SU-DHL-6 (cell line): ENCODE data around the gene LMBR1L.

Experiments
- H2AFZ ChIP-seq: fragments of 200-600 bp; sonication (generic); 2 replicates; pipeline ENCODE4 v1.6.1; 2014; ENCODE audit warnings: low read depth, mild to moderate bottlenecking, moderate library complexity, mixed read lengths, antibody characterized with exemption, low read length; ENCODE audit not compliant: severe bottlenecking
- H3F3A ChIP-seq: fragments of 200-600 bp; shearing (Covaris generic); 2 replicates; pipeline ENCODE4 v1.6.0; 2016; ENCODE audit warnings: antibody characterized with exemption, mild to moderate bottlenecking; ENCODE audit not compliant: insufficient read depth
- H3K27ac ChIP-seq: fragments of 200-600 bp; sonication (generic); 2 replicates; pipeline ENCODE4 v1.5.1; 2016; ENCODE audit warnings: low read depth, mild to moderate bottlenecking, low read length, moderate library complexity, mixed read lengths
- H3K27me3 ChIP-seq: fragments of 200-600 bp; sonication (generic), shearing (Covaris generic); 2 replicates; pipeline ENCODE4 v1.6.0; 2014; ENCODE audit warnings: mild to moderate bottlenecking, low read length
- H3K36me3 ChIP-seq: fragments of 200-600 bp; sonication (generic); 2 replicates; pipeline ENCODE4 v1.6.1; 2014; ENCODE audit warnings: mild to moderate bottlenecking, low read length, mixed read lengths
- H3K4me2 ChIP-seq: fragments of 300-600, 200-600 bp; shearing (Covaris generic), sonication (generic); 2 replicates; pipeline ENCODE4 v1.6.0; 2014; ENCODE audit warnings: low read length, low read depth, mild to moderate bottlenecking; ENCODE audit not compliant: poor library complexity, severe bottlenecking
- H3K4me3 ChIP-seq: fragments of 200-600 bp; sonication (generic); 2 replicates; pipeline ENCODE4 v1.5.1; 2014; ENCODE audit warnings: antibody characterized with exemption, low read length, mild to moderate bottlenecking, mixed read lengths; ENCODE audit not compliant: insufficient read depth, poor library complexity, severe bottlenecking
- H3K79me2 ChIP-seq: fragments of 200-600 bp; sonication (generic); 2 replicates; pipeline ENCODE4 v1.6.1; 2014; ENCODE audit warnings: mild to moderate bottlenecking, low read length, moderate library complexity; ENCODE audit not compliant: insufficient read depth
- H3K9ac ChIP-seq: fragments of 200-600 bp; sonication (generic); 2 replicates; pipeline ENCODE4 v1.7.0; 2014; ENCODE audit warnings: mild to moderate bottlenecking, low read length
- H3K9me2 ChIP-seq: fragments of 200-600 bp; sonication (generic); replicated peaks from 2 replicates; pipeline ENCODE4 v1.6.1; 2014; ENCODE audit warnings: low read length; ENCODE audit not compliant: insufficient read depth
- H3K9me3 ChIP-seq: fragments of 200-600 bp; sonication (generic); 2 replicates; pipeline ENCODE4 v1.6.1; 2014; ENCODE audit warnings: low read length, mixed read lengths; ENCODE audit not compliant: insufficient read depth
- H4K20me1 ChIP-seq: fragments of 200-600 bp; sonication (generic); 2 replicates; pipeline ENCODE4 v1.6.1; 2014; ENCODE audit warnings: low read depth, mild to moderate bottlenecking, antibody characterized with exemption, low read length, moderate library complexity, mixed read lengths
- EZH2phosphoT487 ChIP-seq: fragments of 200-600 bp; sonication (generic), shearing (Covaris generic); conservative IDR thresholded peaks from 2 replicates; pipeline ENCODE4 v1.6.1; 2018; ENCODE audit warnings: mild to moderate bottlenecking, antibody characterized with exemption, low read length, moderate library complexity, mixed read lengths
- TF ChIP-seq, protein P1 (sequence below): fragments of 200-600 bp; sonication (generic); IDR thresholded peaks from one replicate; pipeline ENCODE4 v1.5.1; 2017; ENCODE audit warnings: antibody characterized with exemption, mild to moderate bottlenecking, low read length, moderate library complexity; ENCODE audit not compliant: insufficient read depth, poor library complexity, severe bottlenecking

Gene LMBR1L

DNA sequence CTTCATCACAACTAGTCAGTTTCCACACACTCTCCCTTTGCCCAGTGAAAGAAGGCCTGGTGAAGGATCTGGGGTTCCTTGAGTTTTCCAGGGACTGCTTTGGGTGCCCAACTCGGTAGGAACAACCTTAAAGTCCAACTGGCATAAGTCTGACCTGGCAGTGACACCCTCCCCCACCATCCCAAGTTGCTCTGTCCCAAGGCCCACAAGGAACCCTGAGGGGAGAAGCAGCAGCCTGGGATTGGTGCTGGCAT, 51.7 kb downstream of the LMBR1L start:
- TF ChIP-seq, protein P1, sequence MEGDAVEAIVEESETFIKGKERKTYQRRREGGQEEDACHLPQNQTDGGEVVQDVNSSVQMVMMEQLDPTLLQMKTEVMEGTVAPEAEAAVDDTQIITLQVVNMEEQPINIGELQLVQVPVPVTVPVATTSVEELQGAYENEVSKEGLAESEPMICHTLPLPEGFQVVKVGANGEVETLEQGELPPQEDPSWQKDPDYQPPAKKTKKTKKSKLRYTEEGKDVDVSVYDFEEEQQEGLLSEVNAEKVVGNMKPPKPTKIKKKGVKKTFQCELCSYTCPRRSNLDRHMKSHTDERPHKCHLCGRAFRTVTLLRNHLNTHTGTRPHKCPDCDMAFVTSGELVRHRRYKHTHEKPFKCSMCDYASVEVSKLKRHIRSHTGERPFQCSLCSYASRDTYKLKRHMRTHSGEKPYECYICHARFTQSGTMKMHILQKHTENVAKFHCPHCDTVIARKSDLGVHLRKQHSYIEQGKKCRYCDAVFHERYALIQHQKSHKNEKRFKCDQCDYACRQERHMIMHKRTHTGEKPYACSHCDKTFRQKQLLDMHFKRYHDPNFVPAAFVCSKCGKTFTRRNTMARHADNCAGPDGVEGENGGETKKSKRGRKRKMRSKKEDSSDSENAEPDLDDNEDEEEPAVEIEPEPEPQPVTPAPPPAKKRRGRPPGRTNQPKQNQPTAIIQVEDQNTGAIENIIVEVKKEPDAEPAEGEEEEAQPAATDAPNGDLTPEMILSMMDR = no peak
- TF ChIP-seq EZH2phosphoT487 = no peak
- Histone ChIP-seq H4K20me1 (peaks cover 15% of the 10 kb centered on the region; the same call in 1 of the 2 replicates), H3K36me3 (no peaks in the 10 kb centered on the region), H3K4me2 (peak overlapping the region; percentile 96), H3F3A (peaks cover 10% of the 10 kb centered on the region), H3K9ac (peak overlapping the region; percentile 96), H2AFZ (no peak overlapping the region), H3K27ac (peak overlapping the region; percentile 78; the same call in 1 of the 2 replicates), H3K9me3 (no peaks in the 10 kb centered on the region), H3K27me3 (no peaks in the 10 kb centered on the region), H3K9me2 (no peaks in the 10 kb centered on the region), H3K79me2 (peaks cover 66% of the 10 kb centered on the region), H3K4me3 (peak overlapping the region; percentile 98)

DNA sequence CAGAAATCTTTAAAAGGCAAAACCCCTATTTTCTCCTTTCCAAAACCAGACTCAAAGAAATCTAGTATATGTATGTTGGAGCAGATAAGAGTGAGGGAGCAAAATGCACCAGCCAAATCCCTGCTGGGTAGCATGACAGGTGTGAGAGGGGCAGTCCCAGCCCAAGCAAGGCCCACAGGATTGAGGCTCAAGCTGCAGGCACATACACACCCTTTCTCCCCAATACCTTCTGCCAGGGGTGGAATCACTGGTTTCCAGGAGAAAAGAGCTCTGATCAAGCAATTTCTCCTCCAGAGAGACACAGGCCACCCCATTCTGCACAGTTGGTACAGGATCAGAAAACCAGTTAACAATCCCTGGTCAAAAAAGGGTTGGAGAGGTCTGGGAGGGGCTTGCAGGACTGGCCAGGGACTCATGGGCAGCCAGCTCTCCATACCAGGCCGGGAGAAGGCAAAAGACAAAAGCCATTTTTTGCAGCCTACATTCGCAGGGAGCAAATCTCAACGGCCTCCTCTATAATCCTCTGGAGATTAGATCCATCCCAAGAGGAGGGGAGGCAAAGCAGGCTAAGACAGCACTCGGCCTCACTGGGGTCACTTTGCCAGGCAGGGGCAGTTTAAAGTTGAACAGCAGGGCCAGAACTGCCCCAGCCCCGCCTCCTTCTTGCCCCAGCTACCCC, 52.1 kb downstream of the LMBR1L start:
- peaks cover 66% of the 10 kb centered on the region for H3K79me2 ChIP-seq
- no peaks in the 10 kb centered on the region for H3K36me3 ChIP-seq
- no peaks in the 10 kb centered on the region for H3K27me3 ChIP-seq
- H3K4me2 ChIP-seq = peak overlapping the region; percentile 96
- TF ChIP-seq EZH2phosphoT487 = no peak
- TF ChIP-seq, protein P1 = no peak
- H3F3A ChIP-seq = peaks cover 10% of the 10 kb centered on the region
- H4K20me1 ChIP-seq = peaks cover 15% of the 10 kb centered on the region; the same call in 1 of the 2 replicates
- H2AFZ ChIP-seq = no peak overlapping the region
- no peaks in the 10 kb centered on the region for H3K9me3 ChIP-seq
- H3K27ac ChIP-seq = no peak overlapping the region
- peak overlapping the region; percentile 96 for H3K9ac ChIP-seq
- no peaks in the 10 kb centered on the region for H3K9me2 ChIP-seq
- H3K4me3 ChIP-seq = peak overlapping the region; percentile 98

DNA sequence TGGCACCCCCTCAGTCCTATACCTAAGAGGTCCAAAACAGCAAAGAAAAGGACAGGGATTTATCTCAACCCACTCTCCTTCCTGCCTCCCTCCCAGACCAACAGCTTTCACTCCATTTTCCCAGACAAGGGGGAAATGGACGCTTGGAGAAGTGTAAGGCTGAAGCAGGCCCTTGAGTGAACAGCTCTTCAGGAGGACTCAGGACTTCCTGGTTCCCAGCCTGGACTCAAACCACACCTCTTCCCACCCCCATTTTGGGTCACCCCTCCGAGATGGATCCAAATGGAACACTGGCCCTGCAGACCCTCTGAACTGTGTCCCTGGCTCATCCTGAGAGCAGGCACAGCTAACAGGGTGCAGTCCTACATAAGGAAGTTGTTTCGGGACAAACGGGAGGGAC, 52.8 kb downstream of the LMBR1L start:
- no peak for TF ChIP-seq EZH2phosphoT487
- TF ChIP-seq, protein P1 = no peak
- H3K9me2 ChIP-seq = no peaks in the 10 kb centered on the region
- no peaks in the 10 kb centered on the region for H3K9me3 ChIP-seq
- H3K9ac ChIP-seq = peak overlapping the region; percentile 96
- H3K4me3 ChIP-seq = peak overlapping the region; percentile 98
- H3K27ac ChIP-seq = 0 out of 2 replicates have a peak overlapping the region, but pooled peaks have one; percentile 12
- peaks cover 66% of the 10 kb centered on the region for H3K79me2 ChIP-seq
- H3K27me3 ChIP-seq = no peaks in the 10 kb centered on the region
- peak overlapping the region; percentile 96 for H3K4me2 ChIP-seq
- H3F3A ChIP-seq = peaks cover 5% of the 10 kb centered on the region; the same call in 1 of the 2 replicates
- peaks cover 15% of the 10 kb centered on the region; the same call in 1 of the 2 replicates for H4K20me1 ChIP-seq
- no peak overlapping the region for H2AFZ ChIP-seq
- no peaks in the 10 kb centered on the region; the same call in 1 of the 2 replicates for H3K36me3 ChIP-seq
